ENCODE measurements around the gene PRND.

DNA sequence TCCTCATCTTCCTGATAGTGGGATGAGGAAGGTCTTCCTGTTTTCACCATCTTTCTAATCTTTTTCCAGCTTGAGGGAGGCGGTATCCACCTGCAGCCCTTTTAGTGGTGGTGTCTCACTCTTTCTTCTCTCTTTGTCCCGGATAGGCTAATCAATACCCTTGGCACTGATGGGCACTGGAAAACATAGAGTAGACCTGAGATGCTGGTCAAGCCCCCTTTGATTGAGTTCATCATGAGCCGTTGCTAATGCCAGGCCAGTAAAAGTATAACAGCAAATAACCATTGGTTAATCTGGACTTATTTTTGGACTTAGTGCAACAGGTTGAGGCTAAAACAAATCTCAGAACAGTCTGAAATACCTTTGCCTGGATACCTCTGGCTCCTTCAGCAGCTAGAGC lies 21.8 kb upstream of the PRND start:
- TF ChIP-seq POLR2A (IDR thresholded peaks at IDR 0.05; ENCODE audit: low read length) (no peak), GATA1 (IDR thresholded peaks at IDR 0.05; ENCODE audit: low read depth, low read length) (no peak)
